HepG2 (cell line): Measurements from ENCODE around the gene MLLT1. TPM values are rescaled to one million over a fixed set of nuclear protein-coding genes. Genes with fewer than 3 reads are reported as not detected.

Source experiments
- ATAC-seq: fragments of 200-7000 bp; cut with Tn5 transposase; 3 replicates; pipeline ENCODE4 v1.9.1; 2020; ENCODE audit warnings: mild to moderate bottlenecking, moderate library complexity
- BruUV-seq: library from RNA; stranded (reverse); fragments of 400-500 nt; replicated peaks from 2 replicates; lab custom pipeline; 2021; lab: Mats Ljungman, UMichigan
- CTCF ChIA-PET: fragments of 300-600 bp; formaldehyde crosslinking; extraction: SDS; loops from one replicate; lab custom pipeline; 2021; ENCODE audit warnings: low total read pairs, inconsistent platforms, low intra/inter-chr PET ratio; lab: Yijun Ruan, JAX
- POLR2A ChIA-PET: fragments of 350-600 bp; sonication (Branson Sonifier 250); formaldehyde crosslinking; loops from one replicate; lab custom pipeline; 2020; ENCODE audit warnings: antibody characterized with exemption, inconsistent platforms; lab: Yijun Ruan, JAX
- DNase-seq: peaks from one replicate; pipeline ENCODE4 v3.0.0-alpha.2; 2015; ENCODE audit warnings: low spot score
- FAIRE-seq: peaks from 3 replicates; lab custom pipeline; 2011; peaks lifted over from hg19 to GRCh38; lab: Jason Lieb, UNC
- H2AFZ ChIP-seq: one replicate; pipeline ENCODE4 v1.6.1; 2011; ENCODE audit warnings: low read length, inconsistent platforms
- H3K27ac ChIP-seq: fragments of 300-600 bp; 3 replicates; pipeline ENCODE4 v1.8.0; 2011; ENCODE audit warnings: mixed run types, mild to moderate bottlenecking, mixed read lengths, low read length, inconsistent platforms; ENCODE audit not compliant: insufficient read depth; ENCODE audit errors: extremely low read length
- H3K27me3 ChIP-seq, 2 experiments: fragments of 200-600 bp in 1 of 2; 2 replicates in 1 of 2; 3 replicates in 1 of 2; pipeline versions ENCODE4 v1.6.0 to v1.8.0; 2011; ENCODE audit warnings: low read length in 2 of 2, mild to moderate bottlenecking in 2 of 2, moderate library complexity in 2 of 2, inconsistent platforms in 1 of 2; ENCODE audit not compliant: insufficient read depth in 2 of 2, control insufficient read depth in 1 of 2
- H3K36me3 ChIP-seq, 2 experiments: fragments of 200-600 bp in 1 of 2; replicated peaks in 1 of 2; 2 replicates in 1 of 2; 3 replicates in 1 of 2; pipeline versions ENCODE4 v1.5.1 to v1.8.0; 2011; ENCODE audit warnings: low read length in 2 of 2, inconsistent platforms in 1 of 2; ENCODE audit not compliant: insufficient read depth in 2 of 2, control insufficient read depth in 1 of 2
- H3K4me1 ChIP-seq: 2 replicates; pipeline ENCODE4 v1.5.1; 2012; ENCODE audit warnings: low read length, inconsistent platforms; ENCODE audit not compliant: insufficient read depth
- H3K4me2 ChIP-seq: 2 replicates; pipeline ENCODE4 v1.6.0; 2011; ENCODE audit warnings: low read depth, low read length, inconsistent platforms
- H3K4me3 ChIP-seq, 3 experiments: fragments of 200-600 bp in 1 of 3; sonication (generic), shearing (Covaris generic) in 1 of 3; replicated peaks in 1 of 3; 2 replicates each; pipeline ENCODE4 v1.5.1; 2011 to 2016; ENCODE audit warnings: low read length in 3 of 3, inconsistent platforms in 2 of 3, low read depth in 2 of 3, mild to moderate bottlenecking in 2 of 3, control low read depth in 1 of 3, mixed read lengths in 1 of 3; ENCODE audit not compliant: insufficient read depth in 1 of 3
- H3K79me2 ChIP-seq: one replicate; pipeline ENCODE4 v1.6.1; 2011; ENCODE audit warnings: low read length, inconsistent platforms; ENCODE audit not compliant: insufficient read depth
- H3K9ac ChIP-seq: 2 replicates; pipeline ENCODE4 v1.6.0; 2011; ENCODE audit warnings: mild to moderate bottlenecking, low read depth, low read length, inconsistent platforms; ENCODE audit not compliant: insufficient read depth
- H3K9me3 ChIP-seq: 2 replicates; pipeline ENCODE4 v1.5.1; 2012; ENCODE audit warnings: mild to moderate bottlenecking, low read length
- H4K20me1 ChIP-seq: 2 replicates; pipeline ENCODE4 v1.6.0; 2011; ENCODE audit warnings: inconsistent platforms, mild to moderate bottlenecking, low read length, moderate library complexity; ENCODE audit not compliant: insufficient read depth
- AGO2 ChIP-seq: fragments of 200-400 bp; formaldehyde crosslinking; optimal IDR thresholded peaks from 2 replicates; pipeline ENCODE3; 2017; ENCODE audit warnings: mild to moderate bottlenecking, low read depth, low read length, moderate library complexity
- RBM22 ChIP-seq: fragments of 200-400 bp; formaldehyde crosslinking; optimal IDR thresholded peaks from 2 replicates; pipeline ENCODE3; 2017; ENCODE audit warnings: mild to moderate bottlenecking, low read length, moderate library complexity
- WGBS: methylation state at CpG from one replicate; pipeline ENCODE4 v1.1.6; 2017; ENCODE audit warnings: low lambda C conversion rate; 5-methylcytosine and 5-hydroxymethylcytosine counted together
- in situ Hi-C: cut with HindIII; loops from 2 replicates; pipeline ENCODE4 v1.10.0; 2017; ENCODE audit warnings: low pct_unique_long_range_greater_than_20kb; ENCODE audit not compliant: extremely low pct_ligation_motif_present
- intact Hi-C: fragments of 100-400 bp; cut with micrococcal nuclease; formaldehyde crosslinking; loops from one replicate; pipeline ENCODE4 v1.10.0; 2022; ENCODE audit not compliant: unreplicated experiment
- polyA plus RNA-seq, 8 experiments: library from polyadenylated mRNA; depleted of rRNA in 3 of 8; stranded (reverse) in 7 of 8; unstranded in 1 of 8; fragments of >200 nt; fragmentation: Illumina TruSeq in 4 of 8; extraction: Trizol in 4 of 8; gene quantifications; 2 replicates each; pipeline versions ENCODE4 v1.2.1 to v1.2.3, GENCODE V29; 2011 to 2016; ENCODE audit warnings: low read depth in 4 of 8, missing spikeins in 1 of 8, mixed read lengths in 1 of 8; ENCODE audit not compliant: insufficient read depth in 1 of 8
- total RNA-seq, 5 experiments: library from RNA; depleted of rRNA; stranded (reverse); fragments of >200 nt; fragmentation: Illumina TruSeq; extraction: Trizol; gene quantifications; 2 replicates each; pipeline ENCODE4 v1.2.3, GENCODE V29; 2016; ENCODE audit warnings: low read depth in 1 of 5
- TF ChIP-seq, protein P1 (sequence below): sonication (generic); formaldehyde crosslinking; IDR thresholded peaks from 2 replicates; pipeline ENCODE4 v1.4.0; 2020; ENCODE audit warnings: missing genetic modification reagents, mild to moderate bottlenecking, borderline replicate concordance

The MLLT1 gene
- total and polyA plus RNA-seq, 2 of the 13 experiments (the other 11 are each of a cell fraction or from before 2014, with no cell fraction given): 11.7 to 12.2 TPM

DNA sequence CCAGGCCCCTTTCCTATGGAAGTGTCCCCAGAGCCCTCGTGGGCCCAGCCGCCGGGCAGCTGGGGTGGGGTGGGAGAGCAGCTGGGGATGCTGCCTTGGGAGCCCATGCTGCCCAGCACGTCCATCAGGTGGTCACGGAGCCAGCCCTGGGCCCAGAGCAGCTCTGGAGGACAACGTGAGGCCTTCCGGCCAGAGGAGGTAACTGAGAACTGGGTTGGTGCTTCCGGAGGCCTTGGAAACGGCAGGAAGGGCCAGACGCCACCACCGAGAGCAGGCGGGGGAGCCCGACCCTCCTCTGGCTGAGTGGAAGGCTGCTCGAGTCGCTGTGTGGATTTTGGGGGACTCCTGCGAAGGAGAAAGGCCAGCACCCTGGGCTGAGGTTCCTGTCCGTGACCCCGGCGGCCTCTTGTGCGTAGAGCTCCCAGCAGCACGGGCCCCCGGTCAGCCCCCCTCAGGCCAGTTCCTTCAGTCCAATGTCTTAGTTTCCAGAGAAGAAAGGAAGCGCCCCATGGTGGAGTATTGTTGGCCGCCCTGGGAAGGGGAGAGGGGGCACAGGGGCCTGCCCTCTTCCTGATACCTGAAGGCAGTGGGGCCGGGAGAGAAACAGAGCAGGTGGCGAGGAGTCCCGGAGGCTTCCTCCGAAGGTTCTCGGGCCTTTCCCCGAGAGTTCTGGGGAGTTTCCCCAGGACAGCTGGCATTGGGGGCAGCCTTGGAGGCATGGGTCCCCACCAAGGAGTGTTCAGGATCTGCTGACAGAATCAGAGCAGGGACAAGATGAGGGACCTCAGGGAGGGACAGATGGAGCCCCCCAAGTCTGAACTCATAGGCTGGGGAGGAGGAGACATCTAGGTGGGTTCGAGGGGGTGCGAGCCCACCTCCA is 68.8 kb downstream of the MLLT1 start:
- CTCF ChIA-PET: no interaction called here
- WGBS: 97% methylated on average over 22 of the region's 32 CpGs
- Histone ChIP-seq H3K9me3 (no peaks in the 10 kb centered on the region), H3K4me2 (no peak overlapping the region), H3K36me3 (no peaks in the 10 kb centered on the region), H3K9ac (no peak overlapping the region), H3K4me1 (no peaks in the 10 kb centered on the region), H3K4me3 (no peak overlapping the region), H2AFZ (no peak overlapping the region), H3K79me2 (no peaks in the 10 kb centered on the region), H3K27ac (no peak overlapping the region), H3K27me3 (no peaks in the 10 kb centered on the region), H4K20me1 (no peaks in the 10 kb centered on the region)
- ATAC-seq: no peak
- no peak for DNase-seq
- intact Hi-C loops: no loop called here
- in situ Hi-C loops: no loop called here
- POLR2A ChIA-PET: no interaction called here
- BruUV-seq: TSS peak; percentile 53
- TF ChIP-seq, protein P1, sequence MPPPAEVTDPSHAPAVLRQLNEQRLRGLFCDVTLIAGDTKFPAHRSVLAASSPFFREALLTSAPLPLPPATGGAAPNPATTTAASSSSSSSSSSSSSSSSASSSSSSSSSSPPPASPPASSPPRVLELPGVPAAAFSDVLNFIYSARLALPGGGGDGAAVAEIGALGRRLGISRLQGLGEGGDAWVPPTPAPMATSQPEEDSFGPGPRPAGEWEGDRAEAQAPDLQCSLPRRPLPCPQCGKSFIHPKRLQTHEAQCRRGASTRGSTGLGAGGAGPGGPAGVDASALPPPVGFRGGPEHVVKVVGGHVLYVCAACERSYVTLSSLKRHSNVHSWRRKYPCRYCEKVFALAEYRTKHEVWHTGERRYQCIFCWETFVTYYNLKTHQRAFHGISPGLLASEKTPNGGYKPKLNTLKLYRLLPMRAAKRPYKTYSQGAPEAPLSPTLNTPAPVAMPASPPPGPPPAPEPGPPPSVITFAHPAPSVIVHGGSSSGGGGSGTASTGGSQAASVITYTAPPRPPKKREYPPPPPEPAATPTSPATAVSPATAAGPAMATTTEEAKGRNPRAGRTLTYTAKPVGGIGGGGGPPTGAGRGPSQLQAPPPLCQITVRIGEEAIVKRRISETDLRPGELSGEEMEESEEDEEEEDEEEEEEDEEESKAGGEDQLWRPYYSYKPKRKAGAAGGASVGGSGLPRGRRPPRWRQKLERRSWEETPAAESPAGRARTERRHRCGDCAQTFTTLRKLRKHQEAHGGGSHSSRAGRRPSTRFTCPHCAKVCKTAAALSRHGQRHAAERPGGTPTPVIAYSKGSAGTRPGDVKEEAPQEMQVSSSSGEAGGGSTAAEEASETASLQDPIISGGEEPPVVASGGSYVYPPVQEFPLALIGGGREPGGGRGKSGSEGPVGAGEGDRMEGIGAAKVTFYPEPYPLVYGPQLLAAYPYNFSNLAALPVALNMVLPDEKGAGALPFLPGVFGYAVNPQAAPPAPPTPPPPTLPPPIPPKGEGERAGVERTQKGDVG (CRISPR knock-in tag): no peak
- TF ChIP-seq RBM22: peak; percentile 39
- peak; percentile 78 for TF ChIP-seq AGO2
- TF ChIP-seq, all 625 proteins: peak for 2
- FAIRE-seq: no peak
